Keratinocyte (primary cell): ENCODE data around the gene PADI6. TPM values are rescaled to one million over a fixed set of nuclear protein-coding genes. Genes with fewer than 3 reads are reported as not detected.

ENCODE experiments used
- DNase-seq: peaks from one replicate; pipeline ENCODE4 v3.0.0-alpha.2; 2011; ENCODE audit warnings: low read depth, missing footprints, low spot score
- FAIRE-seq: peaks from 2 replicates; lab custom pipeline; 2011; peaks lifted over from hg19 to GRCh38; lab: Jason Lieb, UNC
- H2AFZ ChIP-seq: 2 replicates; pipeline ENCODE4 v1.6.0; 2012; ENCODE audit warnings: low read length, control low read depth, inconsistent platforms; ENCODE audit not compliant: control insufficient read depth
- H3K27ac ChIP-seq: 2 replicates; pipeline ENCODE4 v1.5.1; 2011; ENCODE audit warnings: low read length; ENCODE audit not compliant: control insufficient read depth, insufficient read depth
- H3K27me3 ChIP-seq: 3 replicates; pipeline ENCODE4 v1.6.0; 2011; ENCODE audit warnings: low read length; ENCODE audit not compliant: control insufficient read depth, insufficient read depth; ENCODE audit errors: extremely low read depth
- H3K36me3 ChIP-seq, 2 experiments: 2 replicates in 1 of 2; 3 replicates in 1 of 2; pipeline ENCODE4 v1.5.1; 2011; ENCODE audit warnings: low read length in 2 of 2, mild to moderate bottlenecking in 1 of 2; ENCODE audit not compliant: control insufficient read depth in 2 of 2, insufficient read depth in 2 of 2; ENCODE audit errors: extremely low read depth in 1 of 2
- H3K4me1 ChIP-seq: 3 replicates; pipeline ENCODE4 v1.5.1; 2011; ENCODE audit warnings: low read length; ENCODE audit not compliant: control insufficient read depth, insufficient read depth; ENCODE audit errors: extremely low read depth
- H3K4me2 ChIP-seq: 3 replicates; pipeline ENCODE4 v1.6.0; 2011; ENCODE audit warnings: low read depth, low read length; ENCODE audit not compliant: control insufficient read depth, insufficient read depth; ENCODE audit errors: extremely low read depth
- H3K4me3 ChIP-seq, 3 experiments: fragments of 200-600 bp in 1 of 3; sonication (generic) in 1 of 3; 2 replicates in 2 of 3; 3 replicates in 1 of 3; pipeline ENCODE4 v1.5.1; 2011 to 2016; ENCODE audit warnings: low read length in 3 of 3, mild to moderate bottlenecking in 3 of 3, control low read depth in 2 of 3, inconsistent platforms in 1 of 3, low read depth in 1 of 3, mixed read lengths in 1 of 3, mixed run types in 1 of 3, moderate library complexity in 1 of 3; ENCODE audit not compliant: control insufficient read depth in 2 of 3, insufficient read depth in 2 of 3; ENCODE audit errors: extremely low read depth in 1 of 3
- H3K79me2 ChIP-seq: 2 replicates; pipeline ENCODE4 v1.6.0; 2012; ENCODE audit warnings: low read length; ENCODE audit not compliant: control insufficient read depth, insufficient read depth
- H3K9ac ChIP-seq: 3 replicates; pipeline ENCODE4 v1.6.0; 2011; ENCODE audit warnings: low read length; ENCODE audit not compliant: control insufficient read depth, insufficient read depth; ENCODE audit errors: extremely low read depth
- H3K9me1 ChIP-seq: 3 replicates; pipeline ENCODE4 v1.6.0; 2011; ENCODE audit warnings: low read length; ENCODE audit not compliant: control insufficient read depth, insufficient read depth; ENCODE audit errors: extremely low read depth
- H3K9me3 ChIP-seq: 2 replicates; pipeline ENCODE4 v1.5.1; 2012; ENCODE audit warnings: low read depth, low read length; ENCODE audit not compliant: control insufficient read depth
- H4K20me1 ChIP-seq: 3 replicates; pipeline ENCODE4 v1.6.0; 2011; ENCODE audit warnings: low read length; ENCODE audit not compliant: control insufficient read depth, insufficient read depth; ENCODE audit errors: extremely low read depth
- CTCF ChIP-seq, 3 experiments: IDR thresholded peaks in 1 of 3; conservative IDR thresholded peaks in 1 of 3; optimal IDR thresholded peaks in 1 of 3; 2 replicates in 2 of 3; 3 replicates in 1 of 3; pipeline versions ENCODE3 to v1.5.1; 2011; ENCODE audit warnings: low read length in 3 of 3, mild to moderate bottlenecking in 3 of 3, moderate library complexity in 2 of 3, control low read depth in 1 of 3, inconsistent platforms in 1 of 3; ENCODE audit not compliant: insufficient read depth in 2 of 3; ENCODE audit errors: extremely low read depth in 1 of 3
- EZH2 ChIP-seq: IDR thresholded peaks from one replicate; pipeline ENCODE4 v1.6.1; 2012; ENCODE audit warnings: inconsistent platforms, mild to moderate bottlenecking, low read length, moderate library complexity
- dilution Hi-C: fragments of 300-500 bp; cut with MboI; formaldehyde crosslinking; loops from one replicate; pipeline ENCODE4 v1.7.0; 2020; ENCODE audit warnings: low sequenced_read_pairs; ENCODE audit not compliant: extremely low pct_ligation_motif_present
- polyA plus RNA-seq, 5 experiments: library from polyadenylated mRNA; depleted of rRNA in 3 of 5; stranded (reverse) in 3 of 5; stranded (forward) in 1 of 5; unstranded in 1 of 5; fragments of >200 nt; gene quantifications; 1 replicate in 1 of 5; 2 replicates in 3 of 5; 3 replicates in 1 of 5; pipeline versions ENCODE4 v1.2.1 to v1.2.3, GENCODE V29; 2011 to 2012; ENCODE audit warnings: missing spikeins in 2 of 5, low read depth in 1 of 5, low replicate concordance in 1 of 5

PADI6 gene
- polyA plus RNA-seq, 1 donor (not counting 4 experiments of a cell fraction or from before 2014, with no cell fraction given) = not detected

GRCh38 chr1:17333081-17333480 is 38.9 kb upstream of the PADI6 start:
- Histone ChIP-seq H3K9me1 (no peaks in the 10 kb centered on the region), H3K9me3 (no peaks in the 10 kb centered on the region), H3K27ac (no peak overlapping the region), H3K79me2 (no peaks in the 10 kb centered on the region), H4K20me1 (no peaks in the 10 kb centered on the region), H2AFZ (no peak overlapping the region), H3K36me3 (no peaks in the 10 kb centered on the region), H3K27me3 (no peaks in the 10 kb centered on the region), H3K4me3 (no peak overlapping the region), H3K4me2 (no peak overlapping the region), H3K4me1 (peaks cover 4% of the 10 kb centered on the region), H3K9ac (no peak overlapping the region)
- no peak for DNase-seq
- no peak for FAIRE-seq
- TF ChIP-seq CTCF (optimal IDR thresholded peaks at IDR 0.05 in 1 of 3, IDR thresholded peaks at IDR 0.05 in 1 of 3, conservative IDR thresholded peaks at IDR 0.05 in 1 of 3; ENCODE audit: extremely low read depth in 1 of 3, insufficient read depth in 2 of 3, low read length in 3 of 3) (no peak), EZH2 (no peak)
- dilution Hi-C loops = no loop called here

GRCh38 chr1:17335821-17336710 is 35.9 kb upstream of the PADI6 start:
- no peak for DNase-seq
- TF ChIP-seq EZH2 = no peak
- TF ChIP-seq CTCF (optimal IDR thresholded peaks at IDR 0.05 in 1 of 3, IDR thresholded peaks at IDR 0.05 in 1 of 3, conservative IDR thresholded peaks at IDR 0.05 in 1 of 3; ENCODE audit: extremely low read depth in 1 of 3, insufficient read depth in 2 of 3, low read length in 3 of 3) = peak; percentile 74 to 90 (median 84)
- Histone ChIP-seq H3K4me1 (peaks cover 11% of the 10 kb centered on the region), H3K9me3 (no peaks in the 10 kb centered on the region), H3K9ac (no peak overlapping the region), H3K4me2 (peak overlapping the region; percentile 0), H2AFZ (peak overlapping the region; percentile 7), H3K4me3 (no peak overlapping the region), H3K27me3 (no peaks in the 10 kb centered on the region), H3K27ac (no peak overlapping the region), H3K36me3 (no peaks in the 10 kb centered on the region), H3K9me1 (no peaks in the 10 kb centered on the region), H3K79me2 (no peaks in the 10 kb centered on the region), H4K20me1 (no peaks in the 10 kb centered on the region)
- FAIRE-seq = peak; percentile 78
- dilution Hi-C loops = no loop called here
